Esophagus muscularis mucosa (tissue), 4 donors: Measurements from ENCODE around the gene FA2H. TPM values are rescaled to one million over a fixed set of nuclear protein-coding genes. Genes with fewer than 3 reads are reported as not detected.

ENCODE experiments used
- DNase-seq: peaks from one replicate; pipeline ENCODE4 v3.0.0-alpha.2; 2017; ENCODE audit errors: extremely low spot score
- H3K27ac ChIP-seq, 4 donors: fragments of 200-600 bp; sonication (generic); replicated peaks in 1 of 4; 1 replicate in 3 of 4; 2 replicates in 1 of 4; pipeline ENCODE4 v1.5.1; 2016 to 2019; ENCODE audit warnings: mild to moderate bottlenecking in 1 of 4
- H3K27me3 ChIP-seq, 4 donors: fragments of 200-600 bp; sonication (generic); one replicate each; pipeline versions ENCODE4 v1.5.1 to v1.6.0; 2016 to 2019
- H3K36me3 ChIP-seq, 4 donors: fragments of 200-600 bp; sonication (generic); one replicate each; pipeline ENCODE4 v1.5.1; 2016 to 2019
- H3K4me1 ChIP-seq, 4 donors: fragments of 200-600 bp; sonication (generic); one replicate each; pipeline ENCODE4 v1.5.1; 2016 to 2019
- H3K4me3 ChIP-seq, 4 donors: fragments of 200-600 bp; sonication (generic); 1 replicate in 2 of 4; 2 replicates in 2 of 4; pipeline ENCODE4 v1.5.1; 2016 to 2019; ENCODE audit warnings: mild to moderate bottlenecking in 4 of 4, moderate library complexity in 1 of 4
- H3K9me3 ChIP-seq, 4 donors: fragments of 200-600 bp; sonication (generic); 1 replicate in 3 of 4; 2 replicates in 1 of 4; pipeline ENCODE4 v1.5.1; 2016 to 2019
- CTCF ChIP-seq, 3 experiments: fragments of 200-600 bp in 2 of 3; fragments of 450-650 bp in 1 of 3; sonication (generic) in 2 of 3; IDR thresholded peaks; one replicate each; pipeline ENCODE4 v1.5.1; 2017 to 2019; ENCODE audit warnings: antibody characterized with exemption in 3 of 3, mild to moderate bottlenecking in 2 of 3, moderate library complexity in 1 of 3
- EP300 ChIP-seq: sonication (generic); formaldehyde crosslinking; IDR thresholded peaks from one replicate; pipeline ENCODE4 v1.6.1; 2017; ENCODE audit warnings: antibody characterized with exemption
- POLR2A ChIP-seq: fragments of 450-650 bp; IDR thresholded peaks from one replicate; pipeline ENCODE4 v1.6.1; 2017; ENCODE audit warnings: antibody characterized with exemption, moderate library complexity, mild to moderate bottlenecking, low read depth
- POLR2AphosphoS5 ChIP-seq, 2 donors: sonication (generic); formaldehyde crosslinking; IDR thresholded peaks; one replicate each; pipeline ENCODE4 v1.6.1; 2017; ENCODE audit warnings: antibody characterized with exemption in 2 of 2
- WGBS: methylation state at CpG from one replicate; pipeline ENCODE4 v1.1.5; 2018; 5-methylcytosine and 5-hydroxymethylcytosine counted together
- intact Hi-C: fragments of 100-400 bp; cut with DNase I; formaldehyde crosslinking; loops from one replicate; pipeline ENCODE4 v1.15.1; 2023
- total RNA-seq, 4 donors: library from RNA; depleted of rRNA; stranded (reverse); fragments of >200 nt; gene quantifications; one replicate each; pipeline versions ENCODE4 v1.1.0 to v1.2.1, GENCODE V29; 2016

Gene FA2H
- total RNA-seq, 4 donors from 2014 or later: 0.50 to 0.92 (median 0.52) TPM; not detected in 1

- H3K4me3 ChIP-seq: no peak overlapping the region
- TF ChIP-seq CTCF (IDR thresholded peaks at IDR 0.05): no peak
- TF ChIP-seq POLR2A: no peak
- TF ChIP-seq EP300: no peak
- TF ChIP-seq POLR2AphosphoS5 (IDR thresholded peaks at IDR 0.05): no peak
- no peak overlapping the region for H3K27ac ChIP-seq
- no peak for DNase-seq
- intact Hi-C loops: no loop called here
- H3K36me3 ChIP-seq: no peaks in the 10 kb centered on the region
- H3K9me3 ChIP-seq: no peaks in the 10 kb centered on the region
- no peaks in the 10 kb centered on the region for H3K4me1 ChIP-seq
- 89% methylated on average over 27 of the region's 27 CpGs for WGBS
- H3K27me3 ChIP-seq: no peaks in the 10 kb centered on the region
Measured at GRCh38 chr16:74718741-74719610, 55.6 kb downstream of the FA2H start.

GRCh38 chr16:74718140-74718539 lies 56.5 kb downstream of the FA2H start:
- 91% methylated on average over 8 of the region's 13 CpGs for WGBS
- no peak for DNase-seq
- intact Hi-C loops: no loop called here
- Histone ChIP-seq H3K4me1 (no peaks in the 10 kb centered on the region), H3K27ac (no peak overlapping the region), H3K27me3 (no peaks in the 10 kb centered on the region), H3K9me3 (no peaks in the 10 kb centered on the region), H3K4me3 (no peak overlapping the region), H3K36me3 (no peaks in the 10 kb centered on the region)
- TF ChIP-seq POLR2A (no peak), POLR2AphosphoS5 (IDR thresholded peaks at IDR 0.05) (no peak), CTCF (IDR thresholded peaks at IDR 0.05) (no peak), EP300 (no peak)

GRCh38 chr16:74717367-74717766 lies 57.3 kb downstream of the FA2H start:
- Histone ChIP-seq H3K27ac (no peak overlapping the region), H3K4me1 (no peaks in the 10 kb centered on the region), H3K9me3 (no peaks in the 10 kb centered on the region), H3K27me3 (no peaks in the 10 kb centered on the region), H3K4me3 (no peak overlapping the region), H3K36me3 (no peaks in the 10 kb centered on the region)
- TF ChIP-seq EP300: no peak
- TF ChIP-seq POLR2A: no peak
- no peak for TF ChIP-seq CTCF (IDR thresholded peaks at IDR 0.05)
- TF ChIP-seq POLR2AphosphoS5 (IDR thresholded peaks at IDR 0.05): no peak
- no peak for DNase-seq
- 86% methylated on average over 7 of the region's 7 CpGs for WGBS
- intact Hi-C loops: no loop called here

GRCh38 chr16:74716355-74716754 lies 58.3 kb downstream of the FA2H start:
- H3K9me3 ChIP-seq: no peaks in the 10 kb centered on the region
- no peaks in the 10 kb centered on the region for H3K4me1 ChIP-seq
- 91% methylated on average over 15 of the region's 15 CpGs for WGBS
- no peak overlapping the region for H3K4me3 ChIP-seq
- TF ChIP-seq CTCF (IDR thresholded peaks at IDR 0.05): no peak
- no peak for TF ChIP-seq EP300
- TF ChIP-seq POLR2A: no peak
- TF ChIP-seq POLR2AphosphoS5 (IDR thresholded peaks at IDR 0.05): no peak
- H3K36me3 ChIP-seq: no peaks in the 10 kb centered on the region
- intact Hi-C loops: no loop called here
- DNase-seq: no peak
- no peaks in the 10 kb centered on the region for H3K27me3 ChIP-seq
- H3K27ac ChIP-seq: no peak overlapping the region
